ENCODE data around the gene CSTF1.
"Not testable (repeated sequence)": the region's sequence is repeated elsewhere in the genome, so short reads cannot be mapped to it uniquely, and the experiment has no call there.

CSTF1 gene

GRCh38 chr20:56391596-56392131 lies 781 bp upstream of the CSTF1 start:
- H3K4me3 ChIP-seq (ENCODE audit: low read depth, low read length): peak overlapping the region; percentile 95
- no peak for TF ChIP-seq CTCF (IDR thresholded peaks at IDR 0.05; ENCODE audit: low read depth, low read length)

GRCh38 chr20:56392881-56393482 lies 537 bp downstream of the CSTF1 start:
- TF ChIP-seq CTCF (IDR thresholded peaks at IDR 0.05; ENCODE audit: low read depth, low read length): no peak
- H3K4me3 ChIP-seq (ENCODE audit: low read depth, low read length): peak overlapping the region; percentile 95

GRCh38 chr20:56393653-56394052 lies 1.2 kb downstream of the CSTF1 start:
- peak overlapping the region; percentile 95 for H3K4me3 ChIP-seq (ENCODE audit: low read depth, low read length)

GRCh38 chr20:56395166-56395565 lies 2.7 kb downstream of the CSTF1 start:
- no peak for TF ChIP-seq CTCF (IDR thresholded peaks at IDR 0.05; ENCODE audit: low read depth, low read length)
- H3K4me3 ChIP-seq (ENCODE audit: low read depth, low read length): no peak overlapping the region

More at GRCh38 chr20:56393653-56394052, 1.2 kb downstream of the CSTF1 start:
- TF ChIP-seq CTCF (IDR thresholded peaks at IDR 0.05; ENCODE audit: low read depth, low read length): no peak

GRCh38 chr20:56400001-56400640 lies 7.7 kb downstream of the CSTF1 start:
- H3K4me3 ChIP-seq (ENCODE audit: low read depth, low read length): no peak overlapping the region
- peak; percentile 46; the same call in 1 of the 2 replicates for TF ChIP-seq CTCF (IDR thresholded peaks at IDR 0.05; ENCODE audit: low read depth, low read length)

- no peak for TF ChIP-seq CTCF (IDR thresholded peaks at IDR 0.05; ENCODE audit: low read depth, low read length)
- no peak overlapping the region for H3K4me3 ChIP-seq (ENCODE audit: low read depth, low read length)
Measured at GRCh38 chr20:56403465-56403864, 11.0 kb downstream of the CSTF1 start.

GRCh38 chr20:56405356-56405755 lies 12.9 kb downstream of the CSTF1 start:
- not testable (repeated sequence) for H3K4me3 ChIP-seq (ENCODE audit: low read depth, low read length)
